HG03103 (cell line): ENCODE results near the gene KLC4.
"Not testable (repeated sequence)": the region's sequence is repeated elsewhere in the genome, so short reads cannot be mapped to it uniquely, and the experiment has no call there.

Source experiments
- ATAC-seq: cut with Tn5 transposase; IDR thresholded peaks from one replicate; pipeline ENCODE4 v1.9.1; 2021; ENCODE audit warnings: low read depth; ENCODE audit not compliant: unreplicated experiment

The KLC4 gene

GRCh38 chr6:43060755-43061633 is 1.6 kb downstream of the KLC4 start:
- ATAC-seq: no peak

GRCh38 chr6:43061861-43062260 is 2.4 kb downstream of the KLC4 start:
- no peak for ATAC-seq

GRCh38 chr6:43062818-43063217 is 3.4 kb downstream of the KLC4 start:
- ATAC-seq: no peak

GRCh38 chr6:43070028-43070632 is 10.7 kb downstream of the KLC4 start:
- no peak for ATAC-seq

- ATAC-seq: no peak
These were observed 15.6 kb downstream of the KLC4 start for GRCh38 chr6:43074847-43075669.

GRCh38 chr6:43075670-43076463 is 16.4 kb downstream of the KLC4 start, which contains the start of gene PTK7:
TSS of gene PTK7 (plus strand) at chr6:43076314. CDS start at chr6:43076489, 175 bp downstream.
- no peak for ATAC-seq

GRCh38 chr6:43076464-43077332 is 17.3 kb downstream of the KLC4 start:
- no peak for ATAC-seq

GRCh38 chr6:43077333-43077809 is 17.9 kb downstream of the KLC4 start:
- no peak for ATAC-seq

GRCh38 chr6:43077981-43078511 is 18.6 kb downstream of the KLC4 start:
- ATAC-seq: no peak

- ATAC-seq: no peak
These were observed 19.3 kb downstream of the KLC4 start for GRCh38 chr6:43078691-43079090.

GRCh38 chr6:43081043-43081442 is 21.6 kb downstream of the KLC4 start:
- no peak for ATAC-seq

- ATAC-seq: not testable (repeated sequence)
These were observed 22.5 kb downstream of the KLC4 start for GRCh38 chr6:43081922-43082321.

- no peak for ATAC-seq
These were observed 23.6 kb downstream of the KLC4 start for GRCh38 chr6:43082806-43083655.

- no peak for ATAC-seq
These were observed 26.7 kb downstream of the KLC4 start for GRCh38 chr6:43086022-43086658.

- ATAC-seq: no peak
These were observed 29.2 kb downstream of the KLC4 start for GRCh38 chr6:43088654-43089056.

- no peak for ATAC-seq
These were observed 30.0 kb downstream of the KLC4 start for GRCh38 chr6:43089467-43089866.

GRCh38 chr6:43089874-43090558 is 30.6 kb downstream of the KLC4 start:
- no peak for ATAC-seq
